Measurements from ENCODE around the gene PEX16.

PEX16 gene

GRCh38 chr11:45881708-45882368, 35.8 kb downstream of the PEX16 start:
- Histone ChIP-seq H3K4me3 (replicated peaks; ENCODE audit: insufficient read depth, low read length) (no peak overlapping the region), H3K27ac (replicated peaks) (no peak overlapping the region), H3K27me3 (ENCODE audit: insufficient read depth, poor library complexity, severe bottlenecking) (no peaks in the 10 kb centered on the region)
- no peak for DNase-seq (ENCODE audit: low read depth in 1 of 2, low spot score in 1 of 2)
- TF ChIP-seq, protein P1, sequence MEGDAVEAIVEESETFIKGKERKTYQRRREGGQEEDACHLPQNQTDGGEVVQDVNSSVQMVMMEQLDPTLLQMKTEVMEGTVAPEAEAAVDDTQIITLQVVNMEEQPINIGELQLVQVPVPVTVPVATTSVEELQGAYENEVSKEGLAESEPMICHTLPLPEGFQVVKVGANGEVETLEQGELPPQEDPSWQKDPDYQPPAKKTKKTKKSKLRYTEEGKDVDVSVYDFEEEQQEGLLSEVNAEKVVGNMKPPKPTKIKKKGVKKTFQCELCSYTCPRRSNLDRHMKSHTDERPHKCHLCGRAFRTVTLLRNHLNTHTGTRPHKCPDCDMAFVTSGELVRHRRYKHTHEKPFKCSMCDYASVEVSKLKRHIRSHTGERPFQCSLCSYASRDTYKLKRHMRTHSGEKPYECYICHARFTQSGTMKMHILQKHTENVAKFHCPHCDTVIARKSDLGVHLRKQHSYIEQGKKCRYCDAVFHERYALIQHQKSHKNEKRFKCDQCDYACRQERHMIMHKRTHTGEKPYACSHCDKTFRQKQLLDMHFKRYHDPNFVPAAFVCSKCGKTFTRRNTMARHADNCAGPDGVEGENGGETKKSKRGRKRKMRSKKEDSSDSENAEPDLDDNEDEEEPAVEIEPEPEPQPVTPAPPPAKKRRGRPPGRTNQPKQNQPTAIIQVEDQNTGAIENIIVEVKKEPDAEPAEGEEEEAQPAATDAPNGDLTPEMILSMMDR (IDR thresholded peaks at IDR 0.05; ENCODE audit: insufficient read depth, low read length): no peak
- TF ChIP-seq SPI1 (IDR thresholded peaks at IDR 0.05; ENCODE audit: borderline replicate concordance, low read depth): no peak
- no peak for TF ChIP-seq POLR2AphosphoS5 (IDR thresholded peaks at IDR 0.05; ENCODE audit: low read depth)
- no peak for TF ChIP-seq GABPA (IDR thresholded peaks at IDR 0.05; ENCODE audit: low read depth)
- TF ChIP-seq, protein P2, sequence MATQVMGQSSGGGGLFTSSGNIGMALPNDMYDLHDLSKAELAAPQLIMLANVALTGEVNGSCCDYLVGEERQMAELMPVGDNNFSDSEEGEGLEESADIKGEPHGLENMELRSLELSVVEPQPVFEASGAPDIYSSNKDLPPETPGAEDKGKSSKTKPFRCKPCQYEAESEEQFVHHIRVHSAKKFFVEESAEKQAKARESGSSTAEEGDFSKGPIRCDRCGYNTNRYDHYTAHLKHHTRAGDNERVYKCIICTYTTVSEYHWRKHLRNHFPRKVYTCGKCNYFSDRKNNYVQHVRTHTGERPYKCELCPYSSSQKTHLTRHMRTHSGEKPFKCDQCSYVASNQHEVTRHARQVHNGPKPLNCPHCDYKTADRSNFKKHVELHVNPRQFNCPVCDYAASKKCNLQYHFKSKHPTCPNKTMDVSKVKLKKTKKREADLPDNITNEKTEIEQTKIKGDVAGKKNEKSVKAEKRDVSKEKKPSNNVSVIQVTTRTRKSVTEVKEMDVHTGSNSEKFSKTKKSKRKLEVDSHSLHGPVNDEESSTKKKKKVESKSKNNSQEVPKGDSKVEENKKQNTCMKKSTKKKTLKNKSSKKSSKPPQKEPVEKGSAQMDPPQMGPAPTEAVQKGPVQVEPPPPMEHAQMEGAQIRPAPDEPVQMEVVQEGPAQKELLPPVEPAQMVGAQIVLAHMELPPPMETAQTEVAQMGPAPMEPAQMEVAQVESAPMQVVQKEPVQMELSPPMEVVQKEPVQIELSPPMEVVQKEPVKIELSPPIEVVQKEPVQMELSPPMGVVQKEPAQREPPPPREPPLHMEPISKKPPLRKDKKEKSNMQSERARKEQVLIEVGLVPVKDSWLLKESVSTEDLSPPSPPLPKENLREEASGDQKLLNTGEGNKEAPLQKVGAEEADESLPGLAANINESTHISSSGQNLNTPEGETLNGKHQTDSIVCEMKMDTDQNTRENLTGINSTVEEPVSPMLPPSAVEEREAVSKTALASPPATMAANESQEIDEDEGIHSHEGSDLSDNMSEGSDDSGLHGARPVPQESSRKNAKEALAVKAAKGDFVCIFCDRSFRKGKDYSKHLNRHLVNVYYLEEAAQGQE (IDR thresholded peaks at IDR 0.05; ENCODE audit: insufficient replicate concordance, low read depth): no peak

- TF ChIP-seq POLR2AphosphoS5 (IDR thresholded peaks at IDR 0.05; ENCODE audit: low read depth) (no peak), GABPA (IDR thresholded peaks at IDR 0.05; ENCODE audit: low read depth) (no peak), SPI1 (IDR thresholded peaks at IDR 0.05; ENCODE audit: borderline replicate concordance, low read depth) (no peak)
- TF ChIP-seq, protein P2 (IDR thresholded peaks at IDR 0.05; ENCODE audit: insufficient replicate concordance, low read depth): no peak
- TF ChIP-seq, protein P1 (IDR thresholded peaks at IDR 0.05; ENCODE audit: insufficient read depth, low read length): no peak
- no peak for DNase-seq (ENCODE audit: low read depth in 1 of 2, low spot score in 1 of 2)
- Histone ChIP-seq H3K27me3 (ENCODE audit: insufficient read depth, poor library complexity, severe bottlenecking) (no peaks in the 10 kb centered on the region), H3K4me3 (replicated peaks; ENCODE audit: insufficient read depth, low read length) (no peak overlapping the region), H3K27ac (replicated peaks) (no peak overlapping the region)
Observed at GRCh38 chr11:45880772-45881570, 36.7 kb downstream of the PEX16 start.

- no peak overlapping the region for H3K27ac ChIP-seq (replicated peaks)
- DNase-seq (ENCODE audit: low read depth in 1 of 2, low spot score in 1 of 2): no peak
- no peaks in the 10 kb centered on the region for H3K27me3 ChIP-seq (ENCODE audit: insufficient read depth, poor library complexity, severe bottlenecking)
- TF ChIP-seq, protein P1 (IDR thresholded peaks at IDR 0.05; ENCODE audit: insufficient read depth, low read length): no peak
- no peak for TF ChIP-seq SPI1 (IDR thresholded peaks at IDR 0.05; ENCODE audit: borderline replicate concordance, low read depth)
- TF ChIP-seq, protein P2 (IDR thresholded peaks at IDR 0.05; ENCODE audit: insufficient replicate concordance, low read depth): no peak
- no peak for TF ChIP-seq POLR2AphosphoS5 (IDR thresholded peaks at IDR 0.05; ENCODE audit: low read depth)
- TF ChIP-seq GABPA (IDR thresholded peaks at IDR 0.05; ENCODE audit: low read depth): no peak
- H3K4me3 ChIP-seq (replicated peaks; ENCODE audit: insufficient read depth, low read length): no peak overlapping the region
Observed at GRCh38 chr11:45879803-45880686, 37.6 kb downstream of the PEX16 start.

All from HL-60 (cell line).